DOHH2 (cell line): ENCODE data around the gene EPHB1.

Source experiments
- H3F3A ChIP-seq: fragments of 200-600 bp; sonication (generic), shearing (Covaris generic); 2 replicates; pipeline ENCODE4 v1.6.0; 2016; ENCODE audit warnings: antibody characterized with exemption, mild to moderate bottlenecking; ENCODE audit not compliant: control insufficient read depth, insufficient read depth
- H3K27ac ChIP-seq: fragments of 200-600 bp; sonication (generic); 2 replicates; pipeline ENCODE4 v1.5.1; 2014; ENCODE audit warnings: low read depth, mild to moderate bottlenecking, low read length, moderate library complexity
- H3K27me3 ChIP-seq: fragments of 200-600 bp; sonication (generic); 2 replicates; pipeline ENCODE4 v1.6.1; 2014; ENCODE audit warnings: mild to moderate bottlenecking, low read length, mixed read lengths; ENCODE audit not compliant: control insufficient read depth
- H3K36me3 ChIP-seq: fragments of 200-600 bp; sonication (generic); 2 replicates; pipeline ENCODE4 v1.6.1; 2014; ENCODE audit warnings: mild to moderate bottlenecking, low read length, moderate library complexity, mixed read lengths; ENCODE audit not compliant: control insufficient read depth
- H3K4me1 ChIP-seq: fragments of 200-600 bp; sonication (generic); 2 replicates; pipeline ENCODE4 v1.6.1; 2014; ENCODE audit warnings: mild to moderate bottlenecking, low read length, mixed read lengths; ENCODE audit not compliant: control insufficient read depth
- H3K4me2 ChIP-seq: fragments of 200-600 bp; sonication (generic); 2 replicates; pipeline ENCODE4 v1.6.0; 2014; ENCODE audit warnings: mild to moderate bottlenecking, low read length, moderate library complexity
- H3K4me3 ChIP-seq: fragments of 200-600 bp; sonication (generic); 2 replicates; pipeline ENCODE4 v1.5.1; 2014; ENCODE audit warnings: mild to moderate bottlenecking, low read length, mixed read lengths
- H3K79me2 ChIP-seq: fragments of 200-600 bp; sonication (generic); 2 replicates; pipeline ENCODE4 v1.6.1; 2014; ENCODE audit warnings: mild to moderate bottlenecking, low read length, mixed read lengths; ENCODE audit not compliant: control insufficient read depth
- H3K9me2 ChIP-seq: fragments of 200-600 bp; sonication (generic); replicated peaks from 2 replicates; pipeline ENCODE4 v1.6.1; 2014; ENCODE audit warnings: mild to moderate bottlenecking, low read length, mixed read lengths; ENCODE audit not compliant: control insufficient read depth
- H3K9me3 ChIP-seq: fragments of 200-600 bp; sonication (generic); 2 replicates; pipeline ENCODE4 v1.6.1; 2014; ENCODE audit warnings: antibody characterized with exemption, low read length, mixed read lengths; ENCODE audit not compliant: control insufficient read depth, insufficient read depth
- H4K20me1 ChIP-seq: fragments of 200-600 bp; sonication (generic); 2 replicates; pipeline ENCODE4 v1.6.0; 2014; ENCODE audit warnings: low read depth, mild to moderate bottlenecking, antibody characterized with exemption, low read length, moderate library complexity; ENCODE audit not compliant: control insufficient read depth, insufficient read depth
- CTCF ChIP-seq: fragments of 200-600 bp; sonication (generic); IDR thresholded peaks from one replicate; pipeline ENCODE4 v1.5.1; 2014; ENCODE audit warnings: antibody characterized with exemption, mild to moderate bottlenecking, low read depth, low read length; ENCODE audit not compliant: poor library complexity, severe bottlenecking
- EZH2phosphoT487 ChIP-seq: fragments of 200-600 bp; sonication (generic); IDR thresholded peaks from 2 replicates; pipeline ENCODE4 v1.6.1; 2017; ENCODE audit warnings: borderline replicate concordance, mild to moderate bottlenecking, antibody characterized with exemption, low read length, moderate library complexity, mixed read lengths

EPHB1 gene

GRCh38 chr3:135155791-135156190, 360.7 kb downstream of the EPHB1 start:
- H3K27me3 ChIP-seq = no peaks in the 10 kb centered on the region
- no peak for TF ChIP-seq CTCF
- no peak for TF ChIP-seq EZH2phosphoT487
- no peaks in the 10 kb centered on the region for H3K4me1 ChIP-seq
- H3K9me2 ChIP-seq = no peaks in the 10 kb centered on the region
- H3K27ac ChIP-seq = no peak overlapping the region
- no peaks in the 10 kb centered on the region for H3K79me2 ChIP-seq
- no peak overlapping the region for H3K4me3 ChIP-seq
- H3K36me3 ChIP-seq = no peaks in the 10 kb centered on the region
- H4K20me1 ChIP-seq = no peaks in the 10 kb centered on the region
- no peaks in the 10 kb centered on the region for H3K9me3 ChIP-seq
- H3F3A ChIP-seq = no peaks in the 10 kb centered on the region
- no peak overlapping the region for H3K4me2 ChIP-seq

GRCh38 chr3:135157045-135157740, 362.1 kb downstream of the EPHB1 start:
- Histone ChIP-seq H3K4me2 (no peak overlapping the region), H3K4me3 (no peak overlapping the region), H3K27me3 (no peaks in the 10 kb centered on the region), H3K9me2 (no peaks in the 10 kb centered on the region), H4K20me1 (no peaks in the 10 kb centered on the region), H3K36me3 (no peaks in the 10 kb centered on the region), H3K4me1 (no peaks in the 10 kb centered on the region), H3K79me2 (no peaks in the 10 kb centered on the region), H3F3A (no peaks in the 10 kb centered on the region), H3K9me3 (no peaks in the 10 kb centered on the region), H3K27ac (no peak overlapping the region)
- TF ChIP-seq EZH2phosphoT487 (no peak), CTCF (no peak)

- H3K4me1 ChIP-seq = no peaks in the 10 kb centered on the region
Measured at GRCh38 chr3:135158520-135158919, 363.5 kb downstream of the EPHB1 start.

More at GRCh38 chr3:135158520-135158919, 363.5 kb downstream of the EPHB1 start:
- Histone ChIP-seq H4K20me1 (no peaks in the 10 kb centered on the region), H3K4me2 (no peak overlapping the region), H3K9me2 (no peaks in the 10 kb centered on the region), H3F3A (no peaks in the 10 kb centered on the region), H3K79me2 (no peaks in the 10 kb centered on the region), H3K36me3 (no peaks in the 10 kb centered on the region), H3K4me3 (no peak overlapping the region), H3K9me3 (no peaks in the 10 kb centered on the region), H3K27ac (no peak overlapping the region), H3K27me3 (no peaks in the 10 kb centered on the region)
- TF ChIP-seq CTCF (no peak), EZH2phosphoT487 (no peak)
